COLO668 (cell line): ENCODE results near the gene MTMR1.
A peak's percentile ranks its signal among the peaks of the same experiment; 100 is the strongest.

ENCODE experiments used
- DNase-seq: peaks from one replicate; lab custom pipeline; 2025; ENCODE audit not compliant: unreplicated experiment; lab: John Stamatoyannopoulos, UW

MTMR1 gene

GRCh38 chrX:150692831-150693724 is at the start of gene MTMR1:
Gene MTMR1 (plus strand): TSS chrX:150693396. CDS start chrX:150693531, 135 bp downstream.
- DNase-seq: peak; percentile 81

- no peak for DNase-seq
These were observed 49.2 kb upstream of the MTMR1 start for GRCh38 chrX:150643958-150644357.

- no peak for DNase-seq
These were observed 48.8 kb upstream of the MTMR1 start for GRCh38 chrX:150644422-150644821.

- DNase-seq: no peak
These were observed 45.9 kb upstream of the MTMR1 start for GRCh38 chrX:150647331-150647730.

GRCh38 chrX:150648296-150648940 is 44.8 kb upstream of the MTMR1 start:
- no peak for DNase-seq

GRCh38 chrX:150649096-150649870 is 43.9 kb upstream of the MTMR1 start:
- no peak for DNase-seq

GRCh38 chrX:150651906-150652305 is 41.3 kb upstream of the MTMR1 start:
- DNase-seq: no peak

- no peak for DNase-seq
These were observed 37.4 kb upstream of the MTMR1 start for GRCh38 chrX:150655788-150656187.

GRCh38 chrX:150663073-150663472 is 30.1 kb upstream of the MTMR1 start:
- DNase-seq: no peak

- peak; percentile 11 for DNase-seq
These were observed 28.9 kb upstream of the MTMR1 start for GRCh38 chrX:150664290-150664689.

GRCh38 chrX:150676221-150676620 is 17.0 kb upstream of the MTMR1 start:
- no peak for DNase-seq

- DNase-seq: peak; percentile 8
These were observed 12.2 kb upstream of the MTMR1 start for GRCh38 chrX:150680974-150681373.

- DNase-seq: no peak
These were observed 10.1 kb upstream of the MTMR1 start for GRCh38 chrX:150683112-150683511.

GRCh38 chrX:150683536-150684146 is 9.6 kb upstream of the MTMR1 start:
- DNase-seq: peak; percentile 37

GRCh38 chrX:150688911-150689451 is 4.2 kb upstream of the MTMR1 start:
- no peak for DNase-seq

- no peak for DNase-seq
These were observed 3.1 kb upstream of the MTMR1 start for GRCh38 chrX:150690126-150690525.

GRCh38 chrX:150692296-150692695 is 900 bp upstream of the MTMR1 start:
- no peak for DNase-seq

- peak; percentile 95 for DNase-seq
These were observed 754 bp downstream of the MTMR1 start for GRCh38 chrX:150693725-150694574.

GRCh38 chrX:150694738-150695410 is 1.7 kb downstream of the MTMR1 start:
- peak; percentile 22 for DNase-seq
